WTC11 (cell line): ENCODE data around the gene SAMD4A. TPM values are rescaled to one million over a fixed set of nuclear protein-coding genes. Genes with fewer than 3 reads are reported as not detected.

Experiments
- ATAC-seq: fragments of 200-7000 bp; cut with Tn5 transposase; 2 replicates; pipeline ENCODE4 v1.10.0; 2021; ENCODE audit warnings: mild to moderate bottlenecking, moderate library complexity
- CTCF ChIA-PET: fragments of 300-600 bp; sonication (Branson Sonifier 250); formaldehyde crosslinking; loops from one replicate; lab custom pipeline; 2021; ENCODE audit warnings: antibody characterized with exemption; lab: Charles Lee
- POLR2A ChIA-PET: fragments of 350-600 bp; sonication (Branson Sonifier 250); formaldehyde crosslinking; loops from one replicate; lab custom pipeline; 2021; ENCODE audit warnings: antibody characterized with exemption; lab: Charles Lee
- DNase-seq: peaks from one replicate; pipeline ENCODE4 v3.0.0; 2021; ENCODE audit warnings: low spot score
- H3K27ac Mint-ChIP-seq: 2 replicates; pipeline ENCODE4 v1.8.0; 2021; ENCODE audit warnings: mixed read lengths
- H3K27me3 Mint-ChIP-seq: 2 replicates; pipeline ENCODE4 v1.8.0; 2021; ENCODE audit warnings: low read depth, mild to moderate bottlenecking, moderate library complexity, mixed read lengths
- H3K36me3 Mint-ChIP-seq: 2 replicates; pipeline ENCODE4 v1.8.0; 2021; ENCODE audit warnings: mixed read lengths
- H3K4me1 Mint-ChIP-seq: 2 replicates; pipeline ENCODE4 v1.8.0; 2022; ENCODE audit warnings: mixed read lengths
- H3K4me3 Mint-ChIP-seq: 2 replicates; pipeline ENCODE4 v1.8.0; 2021; ENCODE audit warnings: mild to moderate bottlenecking, moderate library complexity, mixed read lengths
- H3K9me3 Mint-ChIP-seq: 2 replicates; pipeline ENCODE4 v1.8.0; 2021; ENCODE audit warnings: mixed read lengths
- ARID4B ChIP-seq: sonication (generic); formaldehyde crosslinking; IDR thresholded peaks from 2 replicates; pipeline ENCODE4 v1.8.0; 2023; ENCODE audit warnings: missing genetic modification reagents, mild to moderate bottlenecking, borderline replicate concordance
- CTCF ChIP-seq: fragments of 200-600 bp; IDR thresholded peaks from 2 replicates; pipeline ENCODE4 v1.8.0; 2022; ENCODE audit warnings: antibody characterized with exemption
- ERG ChIP-seq: fragments of 250-450 bp; sonication (Bioruptor Pico); IDR thresholded peaks from 2 replicates; pipeline ENCODE4 v1.8.0; 2021; ENCODE audit warnings: mild to moderate bottlenecking
- ETV6 ChIP-seq: sonication (generic); formaldehyde crosslinking; IDR thresholded peaks from 2 replicates; pipeline ENCODE4 v1.8.1; 2022; ENCODE audit warnings: mild to moderate bottlenecking, missing genetic modification reagents
- GRHL2 ChIP-seq: fragments of 250-450 bp; sonication (Bioruptor Pico); IDR thresholded peaks from 2 replicates; pipeline ENCODE4 v1.8.0; 2022; ENCODE audit warnings: mild to moderate bottlenecking, moderate library complexity; ENCODE audit not compliant: insufficient replicate concordance, severe bottlenecking
- GTF2I ChIP-seq: fragments of 250-450 bp; sonication (Bioruptor Pico); conservative IDR thresholded peaks from 2 replicates; pipeline ENCODE4 v1.4.0; 2021; ENCODE audit warnings: mild to moderate bottlenecking
- HMGXB4 ChIP-seq: sonication (generic); formaldehyde crosslinking; IDR thresholded peaks from 2 replicates; pipeline ENCODE4 v1.8.1; 2023; ENCODE audit warnings: mild to moderate bottlenecking, moderate library complexity, missing genetic modification reagents
- JAZF1 ChIP-seq: fragments of 250-450 bp; sonication (Bioruptor Pico); IDR thresholded peaks from 2 replicates; pipeline ENCODE4 v1.9.0; 2021; ENCODE audit warnings: moderate library complexity, mild to moderate bottlenecking, inconsistent platforms
- MAX ChIP-seq: sonication (generic); formaldehyde crosslinking; IDR thresholded peaks from 2 replicates; pipeline ENCODE4 v1.8.0; 2022; ENCODE audit warnings: mild to moderate bottlenecking, missing genetic modification reagents
- PRDM15 ChIP-seq: sonication (generic); formaldehyde crosslinking; IDR thresholded peaks from 2 replicates; pipeline ENCODE4 v1.8.0; 2022; ENCODE audit warnings: missing genetic modification reagents
- SP1 ChIP-seq: sonication (generic); formaldehyde crosslinking; conservative IDR thresholded peaks from 2 replicates; pipeline ENCODE4 v1.8.1; 2022; ENCODE audit warnings: missing genetic modification reagents
- TEAD4 ChIP-seq: sonication (generic); formaldehyde crosslinking; IDR thresholded peaks from 2 replicates; pipeline ENCODE4 v1.8.0; 2022; ENCODE audit warnings: mild to moderate bottlenecking, missing genetic modification reagents
- ZMAT4 ChIP-seq: fragments of 250-450 bp; sonication (Bioruptor Pico); IDR thresholded peaks from 2 replicates; pipeline ENCODE4 v1.9.0; 2021; ENCODE audit warnings: mild to moderate bottlenecking
- ZNF532 ChIP-seq: fragments of 250-450 bp; sonication (Bioruptor Pico); IDR thresholded peaks from 2 replicates; pipeline ENCODE4 v1.9.0; 2021; ENCODE audit warnings: mild to moderate bottlenecking, borderline replicate concordance
- total RNA-seq: library from RNA; stranded (reverse); gene quantifications from 3 replicates; pipeline ENCODE4 v1.2.3, GENCODE V29; 2021

Gene SAMD4A
- total RNA-seq, 1 experiment from 2014 or later = 6.0 TPM

GRCh38 chr14:54754116-54754622 is 187.2 kb downstream of the SAMD4A start:
- no peaks in the 10 kb centered on the region for H3K9me3 Mint-ChIP-seq
- H3K27me3 Mint-ChIP-seq = no peaks in the 10 kb centered on the region
- TF ChIP-seq TEAD4 (CRISPR knock-in tag) = no peak
- TF ChIP-seq ZNF532 (CRISPR knock-in tag) = no peak
- no peak for TF ChIP-seq SP1 (CRISPR knock-in tag)
- TF ChIP-seq GRHL2 (CRISPR knock-in tag) = no peak
- TF ChIP-seq ZMAT4 (CRISPR knock-in tag) = no peak
- no peaks in the 10 kb centered on the region for H3K36me3 Mint-ChIP-seq
- H3K27ac Mint-ChIP-seq = no peak overlapping the region
- H3K4me3 Mint-ChIP-seq = no peak overlapping the region
- ATAC-seq (no peak), DNase-seq (no peak)
- peaks cover 5% of the 10 kb centered on the region; the same call in 1 of the 2 replicates for H3K4me1 Mint-ChIP-seq
- POLR2A ChIA-PET = no interaction called here
- CTCF ChIA-PET = interaction anchor here (1.6 kb wide), 1 partner anchor 20 kb away, joined by 5 read pairs; no protein-coding TSS in a partner anchor

GRCh38 chr14:54754623-54755386 is 187.9 kb downstream of the SAMD4A start:
- DNase-seq (no peak), ATAC-seq (no peak)
- CTCF ChIA-PET = interaction anchor here (1.6 kb wide), 1 partner anchor 19 kb away, joined by 5 read pairs; no protein-coding TSS in a partner anchor
- Mint-ChIP-seq H3K9me3 (no peaks in the 10 kb centered on the region), H3K36me3 (no peaks in the 10 kb centered on the region), H3K27ac (no peak overlapping the region), H3K4me1 (peaks cover 5% of the 10 kb centered on the region; the same call in 1 of the 2 replicates), H3K27me3 (no peaks in the 10 kb centered on the region), H3K4me3 (no peak overlapping the region)
- POLR2A ChIA-PET = no interaction called here
- no peak for TF ChIP-seq ARID4B (CRISPR knock-in tag)
- no peak for TF ChIP-seq ETV6 (CRISPR knock-in tag)
- TF ChIP-seq JAZF1 (CRISPR knock-in tag) = no peak
- no peak for TF ChIP-seq GTF2I
- no peak for TF ChIP-seq CTCF
- no peak for TF ChIP-seq MAX (CRISPR knock-in tag)
- no peak for TF ChIP-seq HMGXB4 (CRISPR knock-in tag)
- TF ChIP-seq ERG (CRISPR knock-in tag) = no peak
- TF ChIP-seq PRDM15 (CRISPR knock-in tag) = no peak
